SH-SY5Y (cell line): ENCODE data around the gene NAALADL2.

Experiments
- GATA2 ChIP-seq: IDR thresholded peaks from 2 replicates; pipeline ENCODE4 v1.6.1; 2011; ENCODE audit warnings: mild to moderate bottlenecking, low read depth, low read length
- GATA3 ChIP-seq: IDR thresholded peaks from 2 replicates; pipeline ENCODE4 v1.6.1; 2011; ENCODE audit warnings: low read depth, mild to moderate bottlenecking, low read length, moderate library complexity

DNA sequence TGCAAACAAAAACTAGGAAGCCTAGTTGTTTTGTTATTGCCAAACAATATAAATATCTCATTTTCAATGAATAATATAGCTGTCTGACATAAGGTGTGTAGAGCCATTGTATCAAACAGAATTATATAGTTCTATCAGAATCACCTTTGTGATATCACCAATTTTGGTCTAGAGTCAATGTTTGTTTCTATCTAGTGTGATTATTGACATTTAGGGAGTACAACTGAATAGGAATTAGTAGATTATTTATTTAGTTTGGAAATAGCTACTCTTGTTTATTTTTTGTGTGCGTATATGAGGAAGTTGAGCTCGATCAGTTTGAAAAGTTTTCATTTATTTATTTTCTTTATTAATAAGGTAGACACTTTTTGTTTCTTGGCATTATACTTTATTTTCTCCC, 389.7 kb downstream of the NAALADL2 start:
- TF ChIP-seq GATA2, result no peak
- TF ChIP-seq GATA3, result no peak
